GM12874 (cell line): Measurements from ENCODE around the gene MYLK.

Experiments used
- TF ChIP-seq, protein P1 (sequence below): IDR thresholded peaks from 2 replicates; pipeline ENCODE4 v1.5.1; 2011; ENCODE audit warnings: low read depth, mild to moderate bottlenecking, control low read depth, low read length, moderate library complexity; ENCODE audit not compliant: insufficient read depth

The MYLK gene

DNA sequence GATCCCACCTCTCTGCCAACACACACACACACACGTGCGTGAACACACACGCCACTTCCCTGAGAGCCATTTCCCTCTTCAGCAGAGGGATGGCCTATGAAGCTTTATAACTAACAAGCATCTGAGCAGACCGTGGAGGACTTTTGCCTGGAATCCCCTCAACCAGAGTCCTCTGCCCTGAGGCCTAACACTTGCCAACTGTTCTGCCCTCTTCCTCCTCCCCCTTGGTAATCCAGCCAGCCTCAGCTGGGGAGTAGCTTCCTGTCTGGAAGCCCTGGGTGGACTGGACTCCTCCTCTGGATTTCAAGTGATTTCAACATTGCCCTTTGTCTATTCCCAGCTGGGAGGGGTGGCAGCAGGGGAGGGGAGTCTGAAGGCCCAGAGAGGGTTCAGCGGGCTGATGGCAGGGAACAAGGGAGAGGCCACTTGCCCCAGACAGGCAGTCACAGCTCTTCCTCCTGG is 230.9 kb downstream of the MYLK start:
- TF ChIP-seq, protein P1, sequence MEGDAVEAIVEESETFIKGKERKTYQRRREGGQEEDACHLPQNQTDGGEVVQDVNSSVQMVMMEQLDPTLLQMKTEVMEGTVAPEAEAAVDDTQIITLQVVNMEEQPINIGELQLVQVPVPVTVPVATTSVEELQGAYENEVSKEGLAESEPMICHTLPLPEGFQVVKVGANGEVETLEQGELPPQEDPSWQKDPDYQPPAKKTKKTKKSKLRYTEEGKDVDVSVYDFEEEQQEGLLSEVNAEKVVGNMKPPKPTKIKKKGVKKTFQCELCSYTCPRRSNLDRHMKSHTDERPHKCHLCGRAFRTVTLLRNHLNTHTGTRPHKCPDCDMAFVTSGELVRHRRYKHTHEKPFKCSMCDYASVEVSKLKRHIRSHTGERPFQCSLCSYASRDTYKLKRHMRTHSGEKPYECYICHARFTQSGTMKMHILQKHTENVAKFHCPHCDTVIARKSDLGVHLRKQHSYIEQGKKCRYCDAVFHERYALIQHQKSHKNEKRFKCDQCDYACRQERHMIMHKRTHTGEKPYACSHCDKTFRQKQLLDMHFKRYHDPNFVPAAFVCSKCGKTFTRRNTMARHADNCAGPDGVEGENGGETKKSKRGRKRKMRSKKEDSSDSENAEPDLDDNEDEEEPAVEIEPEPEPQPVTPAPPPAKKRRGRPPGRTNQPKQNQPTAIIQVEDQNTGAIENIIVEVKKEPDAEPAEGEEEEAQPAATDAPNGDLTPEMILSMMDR: no peak

DNA sequence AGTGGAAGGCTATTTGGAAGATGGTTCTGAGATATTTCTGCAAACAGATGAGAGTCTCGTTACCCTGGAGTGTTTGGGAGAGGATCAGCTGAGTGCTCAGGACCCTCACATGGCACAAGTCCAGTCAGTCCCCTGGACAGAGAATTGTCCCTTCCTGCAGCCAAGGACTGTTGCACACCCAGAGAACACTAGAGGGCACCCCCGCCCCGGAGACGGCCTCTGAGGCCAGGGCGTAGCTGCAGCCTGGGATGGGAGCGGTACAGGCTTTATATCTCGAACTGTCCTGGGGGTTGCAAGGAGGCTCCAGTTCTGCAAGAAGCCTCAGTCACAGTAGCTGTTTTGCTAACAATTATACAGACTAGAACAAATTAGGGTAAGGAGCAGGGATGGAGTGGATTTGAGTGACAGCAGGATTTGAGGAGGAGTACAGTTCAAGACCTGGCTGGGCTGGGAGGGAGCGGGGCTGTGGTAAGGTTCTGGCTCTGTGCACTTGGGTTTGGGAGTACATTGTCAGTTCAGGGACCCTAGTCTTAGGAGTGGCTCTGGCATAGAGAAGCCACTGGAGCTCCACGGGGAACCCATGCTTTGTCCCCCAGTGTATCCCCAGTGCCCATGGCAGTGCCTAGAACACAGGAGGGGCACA is 231.7 kb downstream of the MYLK start:
- TF ChIP-seq, protein P1: peak; percentile 80

GRCh38 chr3:123651449-123652341 is 232.4 kb downstream of the MYLK start:
- TF ChIP-seq, protein P1: no peak

- TF ChIP-seq, protein P1: no peak
Observed at GRCh38 chr3:123650101-123650500, 234.0 kb downstream of the MYLK start.

GRCh38 chr3:123648696-123649405 is 235.3 kb downstream of the MYLK start:
- TF ChIP-seq, protein P1: no peak

DNA sequence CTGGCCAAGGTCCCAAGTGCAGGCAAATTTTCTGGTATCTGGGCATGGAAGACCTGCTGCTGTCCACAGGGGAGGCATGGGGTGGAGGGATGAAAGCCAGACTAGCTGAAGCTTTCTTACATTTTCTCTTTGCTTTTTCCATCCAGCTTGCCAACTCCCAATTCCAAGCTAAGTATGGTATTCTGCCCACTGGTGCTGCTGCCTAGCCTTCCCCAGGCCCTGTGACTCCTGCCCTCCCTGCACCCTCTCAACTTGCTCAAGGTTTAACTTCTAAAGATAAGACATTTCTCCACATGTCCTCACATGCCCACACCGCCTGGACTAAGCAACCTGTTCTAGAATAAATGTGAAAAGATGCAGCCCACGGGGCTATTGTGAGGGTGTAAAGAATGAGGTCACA is 239.8 kb downstream of the MYLK start:
- TF ChIP-seq, protein P1: no peak

- TF ChIP-seq, protein P1: no peak
Observed at GRCh38 chr3:123642957-123643330, 241.2 kb downstream of the MYLK start.
